HEK293 (cell line): ENCODE results near the gene NCDN.
"Not testable (repeated sequence)": the region's sequence is repeated elsewhere in the genome, so short reads cannot be mapped to it uniquely, and the experiment has no call there.

ENCODE experiments used
- CTCF ChIP-seq: fragments of 450-650 bp; formaldehyde crosslinking; IDR thresholded peaks from 2 replicates; pipeline ENCODE4 v1.5.1; 2016; ENCODE audit warnings: missing biosample characterization, missing genetic modification characterization
- PBX3 ChIP-seq: sonication (generic); formaldehyde crosslinking; IDR thresholded peaks from 2 replicates; pipeline ENCODE4 v1.8.1; 2022; ENCODE audit warnings: mild to moderate bottlenecking, moderate library complexity, missing genetic modification reagents
- REPIN1 ChIP-seq: fragments of 450-650 bp; formaldehyde crosslinking; IDR thresholded peaks from 2 replicates; pipeline ENCODE4 v1.5.1; 2017; ENCODE audit warnings: missing biosample characterization, missing genetic modification characterization, low read depth
- REST ChIP-seq: fragments of 450-650 bp; formaldehyde crosslinking; IDR thresholded peaks from 2 replicates; pipeline ENCODE4 v1.5.1; 2016; ENCODE audit warnings: missing biosample characterization, missing genetic modification characterization
- ZNF426 ChIP-seq: fragments of 450-650 bp; formaldehyde crosslinking; IDR thresholded peaks from 2 replicates; pipeline ENCODE4 v1.5.1; 2017; ENCODE audit warnings: missing biosample characterization, missing genetic modification characterization, mild to moderate bottlenecking, inconsistent platforms, moderate library complexity

GRCh38 chr1:35576766-35577070 lies 19.1 kb downstream of the NCDN start:
- not testable (repeated sequence) for TF ChIP-seq PBX3; REST; REPIN1 (tag by site-specific recombination); CTCF (tag by site-specific recombination); ZNF426 (tag by site-specific recombination)
